ENCODE measurements around the gene CMPK1.

Gene CMPK1

DNA sequence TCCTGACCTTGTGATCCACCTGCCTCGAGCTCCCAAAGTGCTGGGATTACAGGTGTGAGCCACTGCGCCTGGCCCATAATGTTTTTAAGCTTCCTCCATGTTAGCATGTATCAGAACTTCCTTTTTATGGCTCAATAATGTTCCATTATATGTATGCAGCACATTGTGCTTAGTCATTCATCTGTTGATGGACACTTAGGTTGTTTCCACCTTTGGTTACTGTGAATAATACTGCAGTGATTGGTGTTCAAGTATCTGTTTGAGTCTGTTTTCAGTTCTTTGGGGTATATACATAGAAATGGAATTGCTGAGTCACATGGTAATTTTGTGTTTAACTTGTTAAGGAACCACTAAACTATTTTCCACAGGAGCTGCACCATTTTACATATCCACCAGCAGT, 17.7 kb downstream of the CMPK1 start:
- no peak; the same call in 2 of the 3 replicates for ATAC-seq
- TF ChIP-seq ESRRG (CRISPR knock-in tag; IDR thresholded peaks at IDR 0.05): no peak
- TF ChIP-seq, protein P1, sequence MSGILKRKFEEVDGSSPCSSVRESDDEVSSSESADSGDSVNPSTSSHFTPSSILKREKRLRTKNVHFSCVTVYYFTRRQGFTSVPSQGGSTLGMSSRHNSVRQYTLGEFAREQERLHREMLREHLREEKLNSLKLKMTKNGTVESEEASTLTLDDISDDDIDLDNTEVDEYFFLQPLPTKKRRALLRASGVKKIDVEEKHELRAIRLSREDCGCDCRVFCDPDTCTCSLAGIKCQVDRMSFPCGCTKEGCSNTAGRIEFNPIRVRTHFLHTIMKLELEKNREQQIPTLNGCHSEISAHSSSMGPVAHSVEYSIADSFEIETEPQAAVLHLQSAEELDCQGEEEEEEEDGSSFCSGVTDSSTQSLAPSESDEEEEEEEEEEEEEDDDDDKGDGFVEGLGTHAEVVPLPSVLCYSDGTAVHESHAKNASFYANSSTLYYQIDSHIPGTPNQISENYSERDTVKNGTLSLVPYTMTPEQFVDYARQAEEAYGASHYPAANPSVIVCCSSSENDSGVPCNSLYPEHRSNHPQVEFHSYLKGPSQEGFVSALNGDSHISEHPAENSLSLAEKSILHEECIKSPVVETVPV (CRISPR knock-in tag; IDR thresholded peaks at IDR 0.05): no peak
- no peak for TF ChIP-seq TOX (CRISPR knock-in tag; IDR thresholded peaks at IDR 0.05; ENCODE audit: borderline replicate concordance)
- no peak for TF ChIP-seq GLIS3 (CRISPR knock-in tag; IDR thresholded peaks at IDR 0.05)
- TF ChIP-seq OSR1 (CRISPR knock-in tag; IDR thresholded peaks at IDR 0.05): no peak
- no peak for TF ChIP-seq ZFP30 (CRISPR knock-in tag; IDR thresholded peaks at IDR 0.05)
- no peak for TF ChIP-seq ZC3H10 (CRISPR knock-in tag; IDR thresholded peaks at IDR 0.05)
- TF ChIP-seq PPARA (CRISPR knock-in tag; IDR thresholded peaks at IDR 0.05; ENCODE audit: borderline replicate concordance): no peak
- no peak for TF ChIP-seq ISL1 (CRISPR knock-in tag; IDR thresholded peaks at IDR 0.05)
- TF ChIP-seq TCF4 (CRISPR knock-in tag; IDR thresholded peaks at IDR 0.05; ENCODE audit: borderline replicate concordance): no peak
- no peak for TF ChIP-seq PATZ1 (CRISPR knock-in tag; IDR thresholded peaks at IDR 0.05; ENCODE audit: borderline replicate concordance)
- TF ChIP-seq, protein P2, sequence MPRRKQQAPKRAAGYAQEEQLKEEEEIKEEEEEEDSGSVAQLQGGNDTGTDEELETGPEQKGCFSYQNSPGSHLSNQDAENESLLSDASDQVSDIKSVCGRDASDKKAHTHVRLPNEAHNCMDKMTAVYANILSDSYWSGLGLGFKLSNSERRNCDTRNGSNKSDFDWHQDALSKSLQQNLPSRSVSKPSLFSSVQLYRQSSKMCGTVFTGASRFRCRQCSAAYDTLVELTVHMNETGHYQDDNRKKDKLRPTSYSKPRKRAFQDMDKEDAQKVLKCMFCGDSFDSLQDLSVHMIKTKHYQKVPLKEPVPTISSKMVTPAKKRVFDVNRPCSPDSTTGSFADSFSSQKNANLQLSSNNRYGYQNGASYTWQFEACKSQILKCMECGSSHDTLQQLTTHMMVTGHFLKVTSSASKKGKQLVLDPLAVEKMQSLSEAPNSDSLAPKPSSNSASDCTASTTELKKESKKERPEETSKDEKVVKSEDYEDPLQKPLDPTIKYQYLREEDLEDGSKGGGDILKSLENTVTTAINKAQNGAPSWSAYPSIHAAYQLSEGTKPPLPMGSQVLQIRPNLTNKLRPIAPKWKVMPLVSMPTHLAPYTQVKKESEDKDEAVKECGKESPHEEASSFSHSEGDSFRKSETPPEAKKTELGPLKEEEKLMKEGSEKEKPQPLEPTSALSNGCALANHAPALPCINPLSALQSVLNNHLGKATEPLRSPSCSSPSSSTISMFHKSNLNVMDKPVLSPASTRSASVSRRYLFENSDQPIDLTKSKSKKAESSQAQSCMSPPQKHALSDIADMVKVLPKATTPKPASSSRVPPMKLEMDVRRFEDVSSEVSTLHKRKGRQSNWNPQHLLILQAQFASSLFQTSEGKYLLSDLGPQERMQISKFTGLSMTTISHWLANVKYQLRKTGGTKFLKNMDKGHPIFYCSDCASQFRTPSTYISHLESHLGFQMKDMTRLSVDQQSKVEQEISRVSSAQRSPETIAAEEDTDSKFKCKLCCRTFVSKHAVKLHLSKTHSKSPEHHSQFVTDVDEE (CRISPR knock-in tag; IDR thresholded peaks at IDR 0.05): no peak
- no peak for TF ChIP-seq ZNF70 (CRISPR knock-in tag; IDR thresholded peaks at IDR 0.05)
- no peak for TF ChIP-seq CSDC2 (CRISPR knock-in tag; IDR thresholded peaks at IDR 0.05)
- TF ChIP-seq CREB5 (CRISPR knock-in tag; IDR thresholded peaks at IDR 0.05; ENCODE audit: low read depth): no peak
- no peak for TF ChIP-seq ZNF565 (CRISPR knock-in tag; conservative IDR thresholded peaks at IDR 0.05; ENCODE audit: low read depth)

- no peak for ATAC-seq
- no peak for TF ChIP-seq ZFP30 (CRISPR knock-in tag; IDR thresholded peaks at IDR 0.05)
Measured at GRCh38 chr1:47361380-47361779, 27.8 kb downstream of the CMPK1 start.

- no peak for ATAC-seq
- no peak for TF ChIP-seq ARNTL (CRISPR knock-in tag; IDR thresholded peaks at IDR 0.05; ENCODE audit: borderline replicate concordance, low read depth)
- no peak for TF ChIP-seq PATZ1 (CRISPR knock-in tag; IDR thresholded peaks at IDR 0.05; ENCODE audit: borderline replicate concordance)
- no peak for TF ChIP-seq TCF4 (CRISPR knock-in tag; IDR thresholded peaks at IDR 0.05; ENCODE audit: borderline replicate concordance)
- TF ChIP-seq, protein P1 (CRISPR knock-in tag; IDR thresholded peaks at IDR 0.05): no peak
- TF ChIP-seq CREB5 (CRISPR knock-in tag; IDR thresholded peaks at IDR 0.05; ENCODE audit: low read depth): no peak
- no peak for TF ChIP-seq ZNF8 (CRISPR knock-in tag; IDR thresholded peaks at IDR 0.05)
- TF ChIP-seq BACH2 (CRISPR knock-in tag; IDR thresholded peaks at IDR 0.05; ENCODE audit: borderline replicate concordance): no peak
- no peak for TF ChIP-seq SNAI2 (CRISPR knock-in tag; IDR thresholded peaks at IDR 0.05)
- no peak for TF ChIP-seq GLIS3 (CRISPR knock-in tag; IDR thresholded peaks at IDR 0.05)
- TF ChIP-seq ESRRG (CRISPR knock-in tag; IDR thresholded peaks at IDR 0.05): no peak
- no peak for TF ChIP-seq RARB (CRISPR knock-in tag; IDR thresholded peaks at IDR 0.05)
- no peak for TF ChIP-seq ISL1 (CRISPR knock-in tag; IDR thresholded peaks at IDR 0.05)
- no peak for TF ChIP-seq ZNF565 (CRISPR knock-in tag; conservative IDR thresholded peaks at IDR 0.05; ENCODE audit: low read depth)
- no peak for TF ChIP-seq ZNF70 (CRISPR knock-in tag; IDR thresholded peaks at IDR 0.05)
- no peak for TF ChIP-seq POU6F1 (CRISPR knock-in tag; IDR thresholded peaks at IDR 0.05; ENCODE audit: borderline replicate concordance, low read depth)
Measured at GRCh38 chr1:47362828-47363227, 29.2 kb downstream of the CMPK1 start.
